Esophagus squamous epithelium (tissue), 5 donors: ENCODE results near the gene ATP5F1D. TPM values are rescaled to one million over a fixed set of nuclear protein-coding genes. Genes with fewer than 3 reads are reported as not detected.
A peak's percentile ranks its signal among the peaks of the same experiment; 100 is the strongest.

ENCODE experiments used
- DNase-seq: peaks from one replicate; lab custom pipeline; 2025; lab: John Stamatoyannopoulos, UW
- H3K27ac ChIP-seq, 4 donors: fragments of 200-600 bp; sonication (generic); one replicate each; pipeline ENCODE4 v1.5.1; 2016 to 2019; ENCODE audit warnings: mild to moderate bottlenecking in 1 of 4
- H3K27me3 ChIP-seq, 4 donors: fragments of 200-600 bp; sonication (generic); 1 replicate in 3 of 4; 2 replicates in 1 of 4; pipeline versions ENCODE4 v1.5.1 to v1.6.0; 2017 to 2021; ENCODE audit warnings: antibody characterized with exemption in 1 of 4
- H3K36me3 ChIP-seq, 3 donors: fragments of 200-600 bp; sonication (generic); one replicate each; pipeline ENCODE4 v1.5.1; 2016 to 2019
- H3K4me1 ChIP-seq, 3 donors: fragments of 200-600 bp; sonication (generic); one replicate each; pipeline ENCODE4 v1.5.1; 2017 to 2019
- H3K4me3 ChIP-seq, 4 donors: fragments of 200-600 bp; sonication (generic); 1 replicate in 3 of 4; 2 replicates in 1 of 4; pipeline ENCODE4 v1.5.1; 2016 to 2019; ENCODE audit warnings: mild to moderate bottlenecking in 2 of 4, moderate library complexity in 1 of 4
- H3K9me3 ChIP-seq, 3 donors: fragments of 200-600 bp; sonication (generic); one replicate each; pipeline ENCODE4 v1.5.1; 2016 to 2019
- CTCF ChIP-seq, 6 experiments: fragments of 450-650 bp in 4 of 6; fragments of 200-600 bp in 2 of 6; sonication (generic) in 2 of 6; IDR thresholded peaks; one replicate each; pipeline ENCODE4 v1.5.1; 2016 to 2019; ENCODE audit warnings: antibody characterized with exemption in 6 of 6, mild to moderate bottlenecking in 4 of 6, moderate library complexity in 4 of 6
- POLR2A ChIP-seq, 4 donors: fragments of 450-650 bp; IDR thresholded peaks; one replicate each; pipeline ENCODE4 v1.6.1; 2017; ENCODE audit warnings: antibody characterized with exemption in 4 of 4, mild to moderate bottlenecking in 4 of 4, moderate library complexity in 3 of 4
- WGBS, 2 donors: methylation state at CpG; one replicate each; pipeline ENCODE4 v1.1.5; 2018; 5-methylcytosine and 5-hydroxymethylcytosine counted together
- intact Hi-C: fragments of 100-400 bp; cut with DNase I; formaldehyde crosslinking; loops from one replicate; pipeline ENCODE4 v1.15.0; 2022
- total RNA-seq, 4 donors: library from RNA; depleted of rRNA; stranded (reverse); fragments of >200 nt; gene quantifications; one replicate each; pipeline ENCODE4 v1.1.0, GENCODE V29; 2016
- donor health status: DM: yes; HTN: yes; CAD: no.

Gene ATP5F1D
- total RNA-seq, 4 donors from 2014 or later, result 83.4 to 171 (median 132) TPM

GRCh38 chr19:1278074-1278473 lies 36.5 kb downstream of the ATP5F1D start:
- WGBS, 2 donors, result 83% methylated on average over 1 of the region's 12 CpGs; no CpG with 5 or more reads in 1 of the 2 donors
- Histone ChIP-seq H3K4me1 (peaks cover 27 to 50% (median 31%) of the 10 kb centered on the region in 3 donors), H3K27me3 (peaks cover 0 to 6% (median 0%) of the 10 kb centered on the region in 4 donors), H3K36me3 (peaks cover 17 to 51% (median 23%) of the 10 kb centered on the region in 3 donors), H3K4me3 (no peak overlapping the region), H3K9me3 (no peaks in the 10 kb centered on the region), H3K27ac (no peak overlapping the region)
- DNase-seq, result no peak
- TF ChIP-seq CTCF (IDR thresholded peaks at IDR 0.05) (no peak), POLR2A (IDR thresholded peaks at IDR 0.05) (no peak)
- intact Hi-C loops, result loop anchor here (10.0 kb wide), 1 partner anchor 127 kb away; the partner anchor contains the start of genes DAZAP1 and GAMT

GRCh38 chr19:1278713-1279660 lies 37.4 kb downstream of the ATP5F1D start:
- Histone ChIP-seq H3K4me1 (peaks cover 28 to 50% (median 29%) of the 10 kb centered on the region in 3 donors), H3K27me3 (peaks cover 0 to 15% (median 3%) of the 10 kb centered on the region in 4 donors), H3K4me3 (no peak overlapping the region), H3K27ac (no peak overlapping the region), H3K9me3 (no peaks in the 10 kb centered on the region), H3K36me3 (peaks cover 11 to 42% (median 14%) of the 10 kb centered on the region in 3 donors)
- intact Hi-C loops, result loop anchor here (10.0 kb wide), 1 partner anchor 126 kb away; the partner anchor contains the start of genes DAZAP1 and GAMT
- no peak for TF ChIP-seq POLR2A (IDR thresholded peaks at IDR 0.05)
- TF ChIP-seq CTCF (IDR thresholded peaks at IDR 0.05), result no peak
- WGBS, 2 donors, result 80 to 85% methylated on average over 3 of the region's 25 CpGs
- no peak for DNase-seq

DNA sequence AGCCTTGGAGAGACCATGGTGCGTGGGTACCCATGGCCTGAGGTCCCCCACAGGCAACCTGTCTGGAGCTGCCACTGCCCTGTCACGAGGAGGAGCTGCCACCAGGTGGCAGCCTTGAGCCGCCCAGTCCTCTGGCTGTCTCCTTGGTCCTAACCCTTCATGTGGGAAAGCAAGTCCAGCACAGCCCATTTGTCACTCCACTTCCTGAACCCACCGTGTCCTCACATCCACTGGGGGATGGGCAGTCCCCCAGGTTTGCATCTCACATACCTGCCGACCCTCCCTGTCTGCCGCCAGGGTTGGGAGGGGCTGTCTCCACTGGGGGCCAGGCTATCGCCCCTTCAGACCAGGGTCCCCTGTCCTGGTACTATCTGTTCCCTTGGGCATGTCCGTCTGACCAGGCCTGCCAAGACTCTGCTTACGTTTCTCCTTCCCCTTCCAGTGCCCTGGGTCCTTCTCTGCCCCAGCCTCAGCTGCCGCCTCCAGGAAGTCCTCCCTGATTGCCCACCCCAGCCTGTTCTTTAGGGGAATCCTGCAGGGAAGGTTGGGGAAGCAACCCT lies 38.3 kb downstream of the ATP5F1D start:
- H3K27me3 ChIP-seq, result peaks cover 0 to 23% (median 3%) of the 10 kb centered on the region in 4 donors
- H3K27ac ChIP-seq, result no peak overlapping the region
- H3K36me3 ChIP-seq, result peaks cover 2 to 33% (median 5%) of the 10 kb centered on the region in 3 donors
- DNase-seq, result no peak
- 21 to 28% methylated on average over 6 to 9 of the region's 10 CpGs for WGBS, 2 donors
- no peak overlapping the region for H3K4me3 ChIP-seq
- intact Hi-C loops, result loop anchor here (10.0 kb wide), 2 partner anchors 125 to 175 kb away; partner anchors contain the start of genes APC2, DAZAP1 and GAMT
- no peak for TF ChIP-seq POLR2A (IDR thresholded peaks at IDR 0.05)
- TF ChIP-seq CTCF (IDR thresholded peaks at IDR 0.05), result peak; percentile 84 to 94 (median 92)
- H3K4me1 ChIP-seq, result peaks cover 20 to 50% (median 21%) of the 10 kb centered on the region in 3 donors
- no peaks in the 10 kb centered on the region for H3K9me3 ChIP-seq

- intact Hi-C loops, result loop anchor here (10.0 kb wide), 1 partner anchor 174 kb away; the partner anchor contains the start of gene APC2
Measured at GRCh38 chr19:1280636-1281568, 39.4 kb downstream of the ATP5F1D start.

More at GRCh38 chr19:1280636-1281568, 39.4 kb downstream of the ATP5F1D start:
- peaks cover 0 to 30% (median 3%) of the 10 kb centered on the region in 3 donors for H3K36me3 ChIP-seq
- DNase-seq, result no peak
- H3K4me3 ChIP-seq, result no peak overlapping the region
- peaks cover 18 to 53% (median 24%) of the 10 kb centered on the region in 3 donors for H3K4me1 ChIP-seq
- H3K27ac ChIP-seq, result no peak overlapping the region
- H3K9me3 ChIP-seq, result no peaks in the 10 kb centered on the region
- WGBS, 2 donors, result 77 to 91% methylated on average over 19 to 31 of the region's 53 CpGs
- H3K27me3 ChIP-seq, result peaks cover 0 to 32% (median 3%) of the 10 kb centered on the region in 4 donors
- no peak for TF ChIP-seq CTCF (IDR thresholded peaks at IDR 0.05)
- no peak for TF ChIP-seq POLR2A (IDR thresholded peaks at IDR 0.05)
